ENCODE results near the gene SAFB.
"Not testable (repeated sequence)": the region's sequence is repeated elsewhere in the genome, so short reads cannot be mapped to it uniquely, and the experiment has no call there.

Gene SAFB

GRCh38 chr19:5595745-5596144, 27.1 kb upstream of the SAFB start:
- no peak for DNase-seq

DNA sequence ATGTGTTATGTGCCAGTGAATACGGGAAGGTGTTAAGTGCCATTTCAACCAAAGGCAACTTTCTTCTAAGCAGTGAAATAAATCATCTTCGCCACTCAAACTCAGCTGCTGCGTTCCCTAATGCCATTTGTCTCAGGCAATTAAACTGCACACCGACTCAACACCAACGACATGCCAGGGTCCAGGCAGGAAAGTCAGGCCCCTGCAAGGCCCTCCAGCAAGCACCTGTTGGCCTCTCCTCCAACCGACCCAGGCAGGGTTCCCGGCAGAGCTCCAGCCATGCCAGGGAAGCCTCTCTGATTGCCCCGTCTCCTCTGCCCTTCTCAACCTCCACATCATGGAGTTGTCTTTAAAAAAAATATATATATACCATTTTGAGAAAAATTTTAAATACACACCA, 22.1 kb upstream of the SAFB start:
- DNase-seq, result no peak

GRCh38 chr19:5603626-5604025, 19.3 kb upstream of the SAFB start:
- no peak for DNase-seq

DNA sequence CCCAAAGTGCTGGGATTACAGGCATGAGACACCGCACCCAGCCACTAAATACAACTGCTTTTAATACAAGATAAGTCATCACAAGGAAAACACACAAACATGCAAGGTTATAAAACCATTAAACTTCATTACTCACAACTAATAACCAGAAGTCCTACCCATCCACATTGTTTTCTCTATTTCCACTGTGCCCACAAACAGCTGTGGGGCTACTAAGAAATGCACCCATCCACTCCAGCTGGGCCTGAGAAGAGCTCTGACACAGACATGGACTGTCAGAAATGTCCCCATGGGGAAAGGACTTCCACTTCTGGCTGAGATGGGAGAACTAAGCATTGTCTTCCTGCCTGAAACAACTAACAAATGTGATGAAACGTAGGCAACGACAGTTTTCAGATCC, 17.5 kb upstream of the SAFB start:
- no peak for DNase-seq

DNA sequence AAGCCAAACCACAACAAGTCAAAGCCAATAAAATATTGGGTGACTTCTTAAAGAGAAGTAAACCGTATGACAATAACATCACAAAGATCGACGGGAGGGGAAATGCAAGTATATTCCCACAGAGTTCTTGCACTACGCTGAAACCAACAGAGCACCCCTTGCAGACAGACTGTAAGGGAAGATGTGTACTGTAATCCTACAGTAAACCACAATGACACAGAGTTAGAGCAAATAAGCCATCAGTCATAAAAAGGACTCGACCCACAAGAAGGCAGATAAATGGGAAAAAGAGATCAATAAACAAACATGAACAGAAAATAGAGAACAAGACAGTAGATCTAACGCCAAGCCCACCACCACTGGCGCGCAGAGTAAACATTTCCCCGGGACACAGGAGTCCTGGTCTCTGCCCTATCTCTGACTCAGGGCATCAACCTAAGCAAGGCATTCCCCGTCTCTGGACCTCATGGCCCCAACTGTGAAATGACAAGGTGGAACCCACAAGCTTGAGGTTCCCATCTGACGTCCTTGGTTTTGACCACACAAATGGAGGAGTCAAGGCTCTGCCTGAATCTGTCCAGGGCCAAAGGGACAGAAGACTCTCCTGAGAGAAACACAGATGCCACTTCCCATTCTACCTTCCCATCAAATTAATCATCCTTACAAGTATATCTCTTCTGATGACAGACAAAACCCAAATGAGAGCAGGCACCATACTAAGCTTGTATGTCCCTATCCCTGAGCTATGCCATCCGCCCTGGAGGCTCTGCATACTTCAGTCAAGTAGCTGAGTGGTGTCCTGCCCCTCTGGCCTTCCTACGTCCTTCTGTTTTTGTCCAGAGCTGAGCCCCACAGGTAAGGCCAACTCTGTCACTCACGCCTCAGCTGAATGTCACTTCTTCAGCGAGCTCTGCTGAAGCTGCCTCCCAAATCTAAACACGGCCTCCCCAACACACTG, 15.3 kb upstream of the SAFB start:
- no peak for DNase-seq

DNA sequence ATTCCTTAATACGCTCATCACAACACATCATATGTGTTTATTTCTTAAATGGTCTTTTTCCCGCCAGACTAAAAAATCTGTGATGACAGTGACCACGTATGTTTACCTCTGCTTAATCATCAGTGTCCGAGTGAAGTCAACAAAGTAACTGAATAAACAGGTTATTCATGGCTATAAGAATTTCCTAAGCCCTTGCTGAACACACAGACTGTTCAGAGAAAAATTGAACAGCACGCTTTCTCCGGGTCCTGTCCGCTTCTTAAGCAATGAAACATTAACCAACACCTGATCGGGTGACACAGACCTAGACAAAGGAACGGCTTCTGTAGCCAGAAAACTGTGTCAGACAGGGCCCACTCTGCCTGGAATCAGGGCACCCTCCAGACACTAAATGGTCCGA, 14.6 kb upstream of the SAFB start:
- no peak for DNase-seq

DNA sequence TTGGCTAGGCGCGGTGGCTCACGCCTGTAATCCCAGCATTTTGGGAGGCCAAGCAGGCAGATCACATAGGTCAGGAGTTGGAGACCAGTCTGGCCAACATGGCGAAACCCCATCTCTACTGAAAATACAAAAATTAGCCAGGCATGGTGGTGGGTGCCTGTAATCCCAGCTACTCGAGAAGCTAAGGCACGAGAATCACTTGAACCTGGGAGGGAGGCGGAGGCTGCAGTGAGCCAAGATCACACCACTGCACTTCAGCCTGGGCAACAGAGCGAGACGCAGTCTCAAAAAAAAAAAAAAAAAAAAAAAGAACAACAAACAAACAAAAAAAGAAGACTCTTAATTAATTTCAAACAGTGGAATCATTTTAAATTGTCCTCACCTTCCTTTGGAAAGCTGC, 14.1 kb upstream of the SAFB start:
- DNase-seq, result not testable (repeated sequence)

DNA sequence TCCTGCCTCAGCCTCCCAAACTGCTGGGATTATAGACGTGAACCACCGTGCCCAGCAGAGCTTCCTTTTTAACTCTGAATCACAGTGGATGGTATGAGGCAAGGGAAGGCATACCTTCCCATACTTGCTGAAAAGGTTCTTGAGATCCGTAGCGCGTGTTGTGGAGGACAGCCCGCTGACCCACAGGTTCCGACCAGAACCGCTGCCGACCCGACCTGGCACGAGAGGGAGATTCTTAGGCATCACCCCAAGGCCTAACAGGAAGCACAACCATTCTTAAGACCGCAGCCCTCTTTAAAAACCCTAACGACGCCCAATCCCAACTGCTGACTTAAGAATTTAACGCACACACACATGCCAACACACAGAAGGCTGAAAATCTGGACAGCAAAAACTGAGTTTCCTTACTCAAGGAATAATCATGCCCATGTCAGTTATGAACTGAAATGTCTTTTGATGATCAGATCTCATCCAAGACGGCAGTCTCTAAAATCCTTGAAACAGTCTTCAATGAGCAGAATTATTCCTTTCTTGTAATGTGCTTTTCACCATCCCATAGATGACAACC, 12.9 kb upstream of the SAFB start:
- DNase-seq, result no peak

- no peak for DNase-seq
Measured at GRCh38 chr19:5612891-5613865, 9.7 kb upstream of the SAFB start.

- DNase-seq, result no peak
Measured at GRCh38 chr19:5615756-5616327, 7.0 kb upstream of the SAFB start.

DNA sequence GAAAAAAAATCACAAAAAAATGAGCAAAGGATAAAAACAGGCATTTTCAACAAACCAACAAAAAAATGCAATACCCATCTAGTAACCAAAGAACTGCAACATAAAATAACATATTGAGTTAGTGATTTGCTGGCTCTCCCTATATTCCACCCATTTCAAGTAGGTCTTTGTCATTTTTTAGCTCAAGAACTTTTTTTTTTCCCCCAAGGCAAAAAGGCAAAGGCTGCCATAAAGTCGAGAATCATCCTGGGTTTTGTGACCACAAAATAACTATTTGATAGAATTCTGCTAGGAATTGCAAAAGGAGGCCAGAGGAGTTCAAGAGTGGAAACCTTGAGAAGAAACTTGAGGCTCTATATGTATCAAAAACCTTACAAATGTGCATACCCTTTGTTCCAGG, 5.8 kb upstream of the SAFB start:
- no peak for DNase-seq

DNA sequence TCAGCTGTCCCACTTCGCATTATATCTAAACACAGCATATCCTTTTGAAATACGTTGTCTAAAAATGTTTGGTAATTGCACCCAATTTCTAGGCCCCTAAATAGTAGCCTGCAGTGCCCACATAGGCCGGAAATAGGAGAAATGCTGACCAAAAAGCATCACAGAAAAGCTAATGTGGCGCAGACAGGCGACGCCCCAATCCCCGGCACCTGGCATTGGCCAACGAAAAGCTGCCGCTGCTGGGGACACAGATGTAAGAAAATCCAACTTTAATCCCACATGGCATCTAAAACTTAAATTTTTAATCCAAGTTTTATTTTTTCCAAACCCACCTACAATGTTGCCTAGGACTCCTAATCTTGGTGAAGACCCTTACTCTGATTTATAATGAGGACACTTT, 4.3 kb upstream of the SAFB start:
- DNase-seq, result no peak

DNA sequence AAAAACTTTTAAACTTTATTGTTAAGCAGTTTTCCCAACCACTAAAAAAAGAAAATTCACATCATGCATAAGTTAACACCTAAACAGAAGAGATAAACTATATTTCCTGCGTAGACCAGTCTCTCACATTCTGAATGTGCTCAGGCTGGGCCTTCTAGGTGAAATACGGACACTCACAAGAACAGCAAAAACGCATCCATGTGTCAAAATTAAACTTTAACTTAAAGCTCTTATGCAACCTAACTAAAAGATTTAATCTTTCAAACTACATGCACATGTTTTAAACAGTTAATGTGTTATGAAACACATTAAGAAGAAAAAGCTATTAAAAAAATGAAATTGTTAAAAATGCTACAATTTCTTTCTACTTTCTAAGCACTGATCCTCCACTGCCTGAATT, 2.9 kb upstream of the SAFB start:
- DNase-seq, result no peak

DNA sequence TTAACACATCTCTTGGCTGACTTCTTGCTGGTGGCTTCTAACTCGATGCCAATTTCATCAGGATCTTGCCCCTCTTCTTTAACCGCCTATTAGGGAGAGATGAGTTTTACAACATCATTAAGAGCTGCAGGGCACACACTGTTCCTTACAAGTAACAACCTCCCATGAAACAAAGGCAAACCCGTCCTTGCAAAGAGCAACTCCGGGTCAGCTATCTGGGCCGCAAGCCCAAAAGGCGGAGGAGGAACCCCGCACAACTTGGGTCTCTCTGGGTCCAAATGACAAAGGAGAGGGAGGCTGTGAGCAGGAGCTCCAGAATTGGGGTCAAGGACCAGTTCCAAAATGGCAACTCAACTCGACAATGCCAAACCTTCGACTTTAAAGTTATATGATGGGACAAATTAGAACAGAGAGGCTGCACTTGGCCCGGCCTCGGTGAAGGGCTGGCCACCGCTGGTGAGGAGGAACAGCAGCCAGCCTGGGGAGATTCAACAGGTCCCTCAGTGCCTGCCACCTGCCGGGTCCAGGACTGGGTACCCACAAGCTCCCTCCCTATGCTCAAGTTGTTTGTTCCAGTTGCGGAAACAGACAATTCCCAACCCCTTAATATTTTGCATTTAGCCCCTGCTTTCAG, 1.5 kb upstream of the SAFB start:
- no peak for DNase-seq

DNA sequence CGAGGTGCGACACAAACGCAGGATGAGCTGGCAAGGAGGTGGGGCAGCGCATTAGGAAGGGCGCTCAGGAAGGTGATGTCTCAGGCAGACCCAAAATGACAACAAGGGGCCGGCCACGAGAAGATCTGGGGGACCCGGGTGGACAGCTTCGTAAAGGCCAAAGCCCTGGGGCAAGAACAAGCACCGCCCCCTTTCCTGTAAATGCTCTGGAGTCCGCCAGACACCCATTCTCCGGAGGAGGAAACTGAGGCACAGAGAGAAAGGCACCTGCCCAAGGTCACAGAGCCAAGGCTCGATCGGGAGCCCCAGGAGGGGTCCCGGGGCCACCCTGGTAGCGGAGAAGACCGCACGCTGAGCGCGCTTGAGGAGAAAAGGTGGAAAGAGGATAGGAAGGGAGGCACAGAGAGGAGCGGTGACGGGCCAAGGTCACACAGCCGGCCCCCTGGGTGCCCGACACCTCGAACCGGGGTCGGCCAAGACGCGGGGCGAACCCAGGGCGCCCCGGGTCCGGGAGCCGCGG, 878 bp upstream of the SAFB start:
- no peak for DNase-seq

DNA sequence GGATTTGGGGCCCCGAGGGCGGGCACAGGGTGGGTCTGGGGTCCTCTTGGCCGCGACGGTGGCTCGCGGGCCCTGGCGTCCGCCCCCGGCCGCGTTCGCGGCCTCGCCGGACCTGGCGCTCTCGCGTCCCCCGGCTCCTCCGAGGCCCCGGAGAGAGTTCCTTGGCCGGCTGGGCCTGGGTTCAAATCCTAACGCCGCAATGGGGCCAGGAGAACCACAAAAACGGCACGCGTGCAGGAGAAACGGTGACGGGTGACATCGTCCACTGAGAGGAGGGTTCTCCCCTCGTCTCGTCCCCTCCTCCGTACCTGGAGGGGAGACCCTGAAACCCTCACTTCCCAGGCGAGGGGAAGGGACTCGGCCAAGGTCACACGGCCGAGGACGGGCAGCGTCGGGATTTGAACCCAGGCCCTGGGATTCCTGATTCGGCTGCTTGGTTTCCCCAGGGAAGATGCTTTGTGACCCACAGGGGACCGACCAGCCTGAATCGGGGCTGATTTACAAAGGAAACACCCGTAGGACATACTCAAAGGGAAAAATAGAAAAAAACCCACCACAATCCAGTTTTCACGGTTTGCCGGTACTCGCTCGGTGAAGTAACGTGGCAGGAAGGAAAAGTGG, 624 bp downstream of the SAFB start:
- no peak for DNase-seq

GRCh38 chr19:5624018-5624663, 1.3 kb downstream of the SAFB start:
- DNase-seq, result no peak

DNA sequence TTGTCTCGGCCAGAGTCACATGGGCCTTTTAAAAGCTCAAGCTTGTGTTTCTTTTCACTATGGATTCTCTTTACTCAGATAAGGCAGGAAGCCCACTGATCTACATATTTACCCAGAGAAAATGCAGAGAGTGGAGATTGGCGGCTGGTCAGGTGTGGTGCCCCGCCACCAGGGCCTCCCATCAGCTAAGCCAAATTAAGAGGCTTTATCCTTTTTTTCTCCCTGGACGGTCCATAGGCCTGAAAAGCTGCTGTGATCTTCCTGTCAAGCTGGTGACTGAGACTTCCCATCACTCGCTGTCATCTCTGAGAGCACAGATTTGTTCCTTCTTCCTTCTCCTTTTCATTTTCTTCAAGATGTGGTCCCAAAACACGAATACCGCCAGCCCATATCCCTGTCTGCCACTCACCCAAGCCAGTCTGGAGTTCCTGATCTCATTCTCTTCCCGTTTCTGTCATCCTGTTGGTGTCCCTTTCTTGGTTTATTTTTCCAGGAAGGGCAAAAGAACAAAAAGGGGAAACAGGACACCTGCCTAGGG, 1.9 kb downstream of the SAFB start:
- DNase-seq, result no peak

DNA sequence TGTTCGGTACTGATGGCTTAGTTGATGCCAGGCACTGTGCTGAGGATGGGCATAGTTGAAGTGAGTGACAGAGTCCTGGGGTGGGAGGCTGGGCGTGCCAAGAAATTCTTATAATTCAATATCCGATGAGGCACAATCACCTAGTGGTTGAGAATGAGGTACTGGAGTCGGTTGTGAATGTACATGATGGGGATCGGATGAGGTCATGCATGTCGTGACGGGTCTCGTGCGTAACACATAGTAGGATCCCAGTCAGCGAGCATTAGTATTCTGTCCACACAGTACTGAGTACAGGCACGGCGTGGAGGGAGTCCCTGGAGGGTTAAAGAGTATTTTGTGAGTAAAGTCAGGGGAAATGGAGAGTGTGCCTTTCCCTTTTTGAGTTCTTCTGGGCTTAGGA, 2.8 kb downstream of the SAFB start:
- DNase-seq, result no peak

- DNase-seq, result no peak
Measured at GRCh38 chr19:5627395-5627904, 4.6 kb downstream of the SAFB start.

DNA sequence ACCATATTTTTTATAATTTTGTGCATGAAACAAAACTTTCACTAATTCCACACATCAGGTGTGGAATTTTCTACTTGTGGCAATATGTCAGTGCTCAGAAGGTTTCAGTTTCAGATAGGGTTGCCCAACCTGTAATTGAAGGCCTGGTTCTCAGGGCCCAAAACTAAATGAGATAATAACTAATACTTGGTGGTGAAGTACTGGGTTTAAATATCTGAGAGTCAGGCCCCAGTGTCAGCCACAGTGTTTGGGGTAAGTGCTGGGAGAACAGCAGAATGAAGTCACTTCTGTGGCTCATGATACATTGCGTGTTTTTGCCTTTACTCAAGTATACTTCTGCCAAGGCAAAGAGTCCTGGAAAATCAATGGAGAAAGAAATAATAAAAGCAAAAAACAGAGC, 5.6 kb downstream of the SAFB start:
- DNase-seq, result no peak

Data from activated gamma-delta T cell (primary cell).